GM21717 (cell line): ENCODE measurements around the gene RCOR1.
"Not testable (repeated sequence)": the region's sequence is repeated elsewhere in the genome, so short reads cannot be mapped to it uniquely, and the experiment has no call there.

ENCODE experiments used
- ATAC-seq: cut with Tn5 transposase; IDR thresholded peaks from one replicate; pipeline ENCODE4 v1.9.1; 2021; ENCODE audit warnings: mild to moderate bottlenecking, moderate library complexity; ENCODE audit not compliant: unreplicated experiment

RCOR1 gene

GRCh38 chr14:102591944-102592762, at the start of gene RCOR1:
TSS of gene RCOR1 (plus strand) at chr14:102592649. CDS start at chr14:102592887, 238 bp downstream.
- ATAC-seq: peak; percentile 70

DNA sequence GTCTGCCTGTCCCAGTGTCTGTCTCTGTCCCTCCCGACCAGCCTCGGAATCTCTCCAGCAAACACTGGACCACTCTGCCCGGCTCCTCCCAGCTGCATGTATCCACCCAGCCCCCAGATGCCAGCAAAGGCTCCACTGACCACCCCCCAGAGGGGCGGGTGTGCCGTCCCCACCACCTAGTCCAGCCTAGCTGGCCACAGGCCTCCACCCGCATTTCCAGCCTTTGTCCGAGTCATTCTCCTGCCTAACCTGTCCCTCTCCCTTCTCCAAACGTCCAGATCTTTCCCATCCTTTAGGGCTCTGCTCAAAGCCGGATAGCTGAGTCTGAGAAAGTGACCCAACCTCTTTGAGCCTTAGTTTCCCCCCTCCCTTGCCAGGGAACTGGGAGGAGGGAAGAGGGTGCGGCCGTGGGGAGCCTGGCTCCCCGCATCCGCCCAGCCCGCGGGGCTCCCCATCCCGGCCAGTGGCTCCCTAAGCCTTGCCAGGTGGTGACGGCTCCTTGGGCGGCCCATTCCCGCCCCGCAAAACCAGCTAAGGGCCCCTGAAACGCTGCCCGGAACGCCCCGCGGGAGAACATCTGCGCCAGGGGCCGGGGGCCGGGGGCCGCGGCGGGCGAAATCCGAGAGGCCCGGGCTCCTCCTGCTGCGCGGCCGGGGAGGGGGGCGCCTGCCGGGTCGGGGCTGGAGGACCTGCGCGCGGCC, 48.3 kb upstream of the RCOR1 start:
- no peak for ATAC-seq

DNA sequence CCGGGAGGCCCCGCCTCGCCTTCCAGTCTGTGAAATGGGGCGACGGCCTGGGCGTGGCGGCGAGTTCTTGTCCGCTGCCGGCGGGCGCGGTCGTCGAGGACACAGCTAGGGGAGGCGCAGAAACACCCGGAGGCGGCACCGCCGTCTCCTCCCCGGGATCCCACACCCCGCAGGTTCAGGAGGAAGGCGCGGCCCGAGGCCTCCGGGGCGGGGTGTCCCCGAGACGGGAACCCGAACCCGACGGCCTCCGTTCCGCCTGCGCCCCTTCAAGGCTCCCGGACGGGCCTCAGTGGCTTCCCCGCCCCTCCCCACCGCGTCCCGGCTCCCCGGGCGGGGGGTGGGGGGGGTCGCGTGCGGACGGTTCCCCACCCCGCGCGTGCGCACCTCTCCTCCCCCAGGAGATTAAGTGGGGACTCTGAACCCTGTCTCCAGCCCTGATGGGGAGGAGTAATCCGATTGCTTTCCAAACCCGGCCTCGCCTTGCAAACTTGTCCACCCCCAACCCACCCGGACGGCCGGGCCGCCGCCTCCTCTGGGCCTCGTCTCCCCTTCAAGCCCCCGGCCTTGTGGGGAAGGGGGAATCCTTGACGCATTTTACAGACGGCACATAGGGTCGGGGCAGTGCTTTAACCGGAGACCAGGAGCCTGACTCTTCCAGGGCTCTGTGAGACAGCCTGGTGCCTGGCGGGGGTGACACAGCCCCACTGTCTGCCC, 47.5 kb upstream of the RCOR1 start:
- no peak for ATAC-seq

GRCh38 chr14:102545461-102546265, 46.8 kb upstream of the RCOR1 start:
- ATAC-seq: no peak

DNA sequence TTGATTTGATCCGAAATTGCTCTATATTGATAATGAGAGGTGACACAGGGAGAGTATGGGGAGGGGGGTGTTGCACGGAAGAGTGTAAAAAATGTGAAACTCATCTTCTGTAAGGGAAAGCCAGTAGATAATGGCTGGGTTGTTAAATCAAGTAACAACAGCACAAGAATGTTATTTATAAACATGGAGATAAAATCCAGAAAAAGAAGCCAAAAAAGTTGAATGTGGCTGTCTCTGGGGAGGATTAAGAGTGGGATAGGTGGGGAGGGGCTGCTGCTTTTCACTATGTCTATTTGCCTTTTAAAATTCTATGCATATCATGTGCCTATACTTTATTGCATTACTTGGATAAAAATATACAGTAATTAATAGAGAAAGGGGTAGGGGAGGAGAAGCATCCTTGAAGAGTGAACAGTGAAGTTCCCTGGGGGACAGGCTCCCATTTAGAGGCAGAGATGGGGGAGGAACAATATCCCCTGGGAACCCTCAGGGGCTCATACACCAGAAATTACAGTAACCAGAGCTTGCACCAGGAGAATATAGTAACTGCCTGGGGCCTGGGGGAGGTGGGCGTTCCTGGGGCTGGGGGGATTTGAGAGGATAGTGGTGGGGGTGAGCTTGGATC, 43.7 kb upstream of the RCOR1 start:
- no peak for ATAC-seq

- not testable (repeated sequence) for ATAC-seq
Observed at GRCh38 chr14:102550927-102551401, 41.5 kb upstream of the RCOR1 start.

GRCh38 chr14:102551995-102552705, 40.3 kb upstream of the RCOR1 start:
- no peak for ATAC-seq

DNA sequence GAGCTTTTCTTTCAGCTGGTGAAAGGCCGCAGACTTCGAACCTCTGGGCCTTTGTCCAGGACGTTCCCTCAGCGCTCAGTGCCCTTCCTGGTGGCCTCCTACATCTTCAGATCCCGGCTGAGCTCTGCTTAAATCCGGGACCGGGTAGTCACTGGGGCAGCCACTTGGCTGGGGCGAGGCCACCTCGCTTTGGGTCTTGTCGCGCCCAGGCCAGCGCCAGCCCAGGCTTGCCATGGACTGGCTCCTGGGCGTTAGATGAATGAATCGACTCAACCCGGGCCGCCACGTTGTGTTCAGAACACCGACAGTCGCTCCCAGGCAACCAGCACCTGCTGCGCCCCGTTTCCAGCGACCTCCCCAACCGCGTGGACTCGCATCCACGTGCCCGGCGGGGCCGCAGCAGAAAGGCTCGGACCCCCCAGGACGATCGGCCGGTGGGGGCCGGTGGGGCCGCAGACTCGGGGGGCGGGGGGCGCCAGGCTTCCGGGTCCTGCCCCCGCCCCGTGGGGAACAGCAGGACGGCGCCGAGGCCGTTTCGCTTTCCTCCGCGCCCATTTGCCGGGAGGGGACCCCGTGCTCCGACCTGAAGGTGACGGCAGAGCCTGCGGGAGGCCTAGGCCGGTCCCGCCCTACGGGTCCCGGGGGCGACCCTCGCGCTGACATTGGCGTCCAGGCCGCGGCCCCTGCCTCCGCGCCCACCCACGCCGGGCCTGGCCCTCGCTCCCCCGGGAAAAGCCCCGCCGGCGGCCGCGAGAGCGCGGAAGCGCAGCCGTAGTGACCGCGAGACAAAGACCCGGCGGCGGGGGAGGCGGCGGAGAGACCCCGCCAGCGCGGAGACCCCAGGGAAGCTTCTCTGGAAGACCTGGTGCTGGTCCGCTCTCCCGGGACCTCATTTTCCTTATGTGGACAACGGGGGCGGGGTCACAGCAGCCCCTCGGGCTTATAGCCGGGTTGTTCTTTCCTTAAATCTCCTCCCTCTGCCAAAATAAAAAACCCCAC, 37.3 kb upstream of the RCOR1 start:
- ATAC-seq: no peak

DNA sequence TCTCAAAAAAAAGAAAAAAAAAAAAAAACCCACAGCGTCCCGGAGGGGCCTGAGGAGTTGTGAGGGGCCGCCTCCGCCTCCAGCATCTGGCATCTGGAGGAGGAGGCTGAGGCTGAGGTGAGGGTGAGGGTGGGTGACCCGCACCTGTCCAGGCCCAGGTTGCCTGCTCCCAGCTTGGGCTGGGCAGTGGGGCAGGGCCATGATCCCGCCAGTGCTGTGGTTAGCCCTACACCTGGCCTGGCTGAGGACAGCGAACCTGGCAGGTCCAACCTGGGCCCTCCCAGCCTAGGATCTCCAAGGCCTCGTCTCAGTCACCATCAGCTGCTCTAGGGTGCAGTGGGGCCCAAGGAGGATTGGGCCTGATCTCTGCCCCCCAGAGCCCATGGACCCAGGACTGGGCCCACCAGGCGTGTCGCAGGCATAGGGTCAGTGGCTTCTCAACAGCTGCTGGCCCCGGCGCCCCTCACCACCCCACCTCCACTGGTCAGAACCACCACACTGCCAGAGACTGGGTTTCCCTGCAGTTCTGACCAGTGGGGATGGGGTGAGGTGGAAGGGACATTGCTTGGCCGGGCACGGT, 36.3 kb upstream of the RCOR1 start:
- ATAC-seq: no peak

DNA sequence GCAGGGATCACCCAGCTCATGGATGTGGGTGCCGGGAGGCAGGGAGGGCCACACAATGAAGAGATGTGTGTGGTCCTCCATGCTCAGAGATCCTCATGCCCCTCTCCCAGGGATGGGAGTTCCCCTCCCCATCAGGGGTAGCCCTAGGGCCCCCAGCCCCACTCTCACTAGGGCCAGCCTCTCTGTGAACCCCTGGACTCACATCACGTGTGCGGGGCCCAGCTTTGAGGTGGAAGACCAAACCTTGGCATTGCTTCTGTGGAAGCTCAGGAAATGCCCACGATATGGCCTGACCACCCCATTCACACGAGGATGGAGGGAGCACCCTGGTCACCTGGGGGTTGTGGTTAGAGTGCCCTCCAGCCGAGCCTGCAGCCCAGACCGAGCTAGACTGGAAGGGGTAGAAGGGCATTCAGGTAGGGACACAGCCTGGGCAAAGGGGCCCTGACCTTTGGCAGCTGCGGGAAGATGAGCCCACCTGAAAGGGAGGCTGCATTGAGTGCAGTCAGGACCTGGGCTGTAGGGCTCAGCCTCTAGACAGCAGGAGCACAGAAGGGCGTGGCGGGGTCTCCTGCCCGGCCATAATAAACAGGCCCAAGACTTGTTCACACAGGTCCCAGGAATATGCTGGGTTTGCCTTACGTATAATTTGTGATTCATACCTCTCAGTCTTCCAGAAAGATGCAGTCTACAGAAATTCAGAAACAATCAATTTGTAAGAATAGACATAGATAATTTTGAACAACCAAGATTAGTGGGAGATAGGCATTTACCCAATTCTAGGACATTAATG, 34.8 kb upstream of the RCOR1 start:
- ATAC-seq: no peak

- ATAC-seq: no peak
Observed at GRCh38 chr14:102558556-102558955, 33.9 kb upstream of the RCOR1 start.

DNA sequence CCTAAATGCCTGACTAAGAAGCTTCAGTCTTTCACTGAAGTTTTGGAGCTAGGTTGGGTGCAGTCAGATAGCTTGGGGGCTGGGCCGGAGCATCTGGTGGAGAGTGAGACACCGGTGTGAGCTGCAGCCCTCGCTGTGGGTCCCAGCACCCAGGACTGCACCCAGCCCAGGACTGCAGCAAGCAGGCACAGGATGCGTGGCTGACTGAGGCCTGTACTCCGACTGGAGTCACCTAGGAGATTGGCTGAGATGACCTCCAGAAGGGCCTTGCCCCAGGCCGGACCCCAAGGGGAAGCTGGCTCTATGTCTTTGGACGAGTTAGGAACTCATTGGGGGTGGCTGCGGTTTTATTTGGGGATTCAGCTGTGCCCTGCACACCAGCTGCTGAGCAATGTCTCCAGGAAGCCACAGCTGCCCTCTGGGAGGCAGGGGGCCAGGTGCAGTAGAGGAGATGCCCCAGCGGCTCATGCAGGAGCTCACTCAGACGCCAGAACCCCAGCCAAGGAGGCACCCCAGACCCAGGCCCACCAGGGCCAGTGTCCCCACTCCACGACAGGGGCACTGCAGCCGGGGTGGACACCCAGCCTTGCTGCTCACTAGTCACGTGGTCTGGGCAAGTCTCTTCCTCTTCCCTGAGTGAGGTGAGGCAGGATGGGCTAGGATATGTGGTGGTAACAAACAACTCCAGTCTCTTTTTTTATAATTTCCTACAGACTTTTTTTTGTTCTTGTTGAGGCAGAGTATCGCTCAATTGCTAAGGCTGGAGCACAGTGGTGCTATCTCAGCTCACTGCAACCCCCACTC, 31.8 kb upstream of the RCOR1 start:
- ATAC-seq: no peak

DNA sequence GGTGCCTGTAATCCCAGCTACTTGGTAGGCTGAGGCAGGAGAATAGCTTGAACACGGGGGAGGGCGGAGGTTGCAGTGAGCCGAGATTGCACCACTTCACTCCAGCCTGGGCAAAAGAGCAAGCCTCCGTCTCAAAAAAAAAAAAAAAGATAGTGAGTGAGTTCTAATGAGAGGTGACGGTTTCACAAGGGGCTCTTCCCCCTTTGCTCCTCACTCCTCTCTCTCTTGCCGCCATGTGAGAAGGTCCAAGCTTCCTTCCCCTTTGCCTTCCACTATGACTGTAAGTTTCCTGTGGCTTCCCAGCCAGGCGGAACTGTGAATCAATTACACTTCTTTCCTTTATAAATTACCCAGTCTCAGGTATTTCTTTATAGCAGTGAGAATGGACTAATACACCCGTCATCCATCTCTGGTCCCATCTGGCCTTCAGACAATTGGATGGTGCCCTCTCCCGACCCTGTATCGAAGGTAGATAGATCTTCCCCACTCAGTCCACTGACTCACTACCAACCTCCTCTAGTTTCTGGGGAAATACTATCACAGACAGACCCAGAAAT, 27.0 kb upstream of the RCOR1 start:
- ATAC-seq: no peak

GRCh38 chr14:102565959-102566358, 26.5 kb upstream of the RCOR1 start:
- ATAC-seq: no peak

DNA sequence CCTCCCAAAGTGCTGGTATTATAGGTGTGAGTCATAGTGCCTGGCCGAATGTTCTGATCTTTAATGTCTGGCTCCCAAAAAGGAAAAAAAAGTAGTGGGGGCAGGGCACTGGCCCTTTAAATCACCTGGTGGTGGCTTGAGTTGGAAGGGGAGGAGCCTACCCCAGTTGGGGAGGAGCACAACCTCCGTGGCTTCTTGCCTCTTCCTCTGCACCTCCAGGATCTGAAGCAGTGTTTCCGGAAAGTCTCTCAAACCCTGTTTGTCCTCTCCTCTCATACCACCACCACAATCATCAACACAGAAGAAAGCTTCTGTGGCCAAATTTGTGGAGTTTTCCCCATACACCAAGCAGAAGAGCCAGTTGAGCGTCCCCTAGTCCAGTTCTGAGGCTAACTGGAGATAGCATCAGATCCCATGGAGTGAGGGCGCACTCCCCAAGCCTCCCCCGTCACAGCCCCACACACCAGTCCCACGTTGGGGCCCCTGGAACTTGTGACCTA, 24.3 kb upstream of the RCOR1 start:
- ATAC-seq: no peak
